Panc1 (cell line): Measurements from ENCODE around the gene DNAI2. TPM values are rescaled to one million over a fixed set of nuclear protein-coding genes. Genes with fewer than 3 reads are reported as not detected.

Experiments used
- ATAC-seq: fragments of 200-7000 bp; cut with Tn5 transposase; 2 replicates; pipeline ENCODE4 v1.9.1; 2020; ENCODE audit warnings: mild to moderate bottlenecking, moderate library complexity
- BruUV-seq: library from RNA; stranded (reverse); fragments of 400-500 nt; replicated peaks from 2 replicates; lab custom pipeline; 2021; lab: Mats Ljungman, UMichigan
- CTCF ChIA-PET: fragments of 300-600 bp; sonication (Branson Sonifier 250); formaldehyde crosslinking; loops from one replicate; lab custom pipeline; 2022; ENCODE audit warnings: antibody characterized with exemption; lab: Charles Lee
- POLR2A ChIA-PET: fragments of 300-600 bp; sonication (Branson Sonifier 250); formaldehyde crosslinking; loops from one replicate; lab custom pipeline; 2022; ENCODE audit warnings: antibody characterized with exemption; lab: Charles Lee
- DNase-seq: peaks from one replicate; pipeline ENCODE4 v3.0.0-alpha.2; 2010; ENCODE audit warnings: low read depth, low spot score
- H3K27ac ChIP-seq: 2 replicates; pipeline ENCODE4 v1.5.1; 2011; ENCODE audit warnings: mild to moderate bottlenecking, low read length, inconsistent platforms
- H3K27me3 ChIP-seq: fragments of 200-500 bp; sonication (Bioruptor generic); 2 replicates; pipeline ENCODE4 v1.6.0; 2014; ENCODE audit warnings: low read length, inconsistent platforms; ENCODE audit not compliant: control insufficient read depth, insufficient read depth
- H3K36me3 ChIP-seq: fragments of 200-500 bp; sonication (Bioruptor generic); 2 replicates; pipeline ENCODE4 v1.5.1; 2014; ENCODE audit warnings: inconsistent platforms, mild to moderate bottlenecking, low read length, moderate library complexity; ENCODE audit not compliant: control insufficient read depth, insufficient read depth
- H3K4me1 ChIP-seq: 2 replicates; pipeline ENCODE4 v1.5.1; 2011; ENCODE audit warnings: inconsistent platforms, mild to moderate bottlenecking, low read length, moderate library complexity; ENCODE audit not compliant: control insufficient read depth, insufficient read depth
- H3K4me3 ChIP-seq, 2 experiments: 2 replicates each; pipeline ENCODE4 v1.5.1; 2011 to 2012; ENCODE audit warnings: low read depth in 2 of 2, low read length in 2 of 2, mild to moderate bottlenecking in 2 of 2, inconsistent platforms in 1 of 2, moderate library complexity in 1 of 2
- H3K9me3 ChIP-seq: fragments of 200-500 bp; sonication (Bioruptor generic); 2 replicates; pipeline ENCODE4 v1.5.1; 2014; ENCODE audit warnings: low read depth, mild to moderate bottlenecking, inconsistent platforms, low read length, moderate library complexity; ENCODE audit not compliant: control insufficient read depth, insufficient read depth
- CTCF ChIP-seq: fragments of 450-650 bp; IDR thresholded peaks from 2 replicates; pipeline ENCODE4 v1.5.1; 2017; ENCODE audit warnings: mild to moderate bottlenecking
- POLR2AphosphoS5 ChIP-seq: IDR thresholded peaks from 2 replicates; pipeline ENCODE4 v1.6.1; 2012; ENCODE audit warnings: mild to moderate bottlenecking, low read depth, low read length, moderate library complexity
- REST ChIP-seq, 2 experiments: IDR thresholded peaks; 2 replicates each; pipeline ENCODE4 v1.6.1; 2011 to 2012; ENCODE audit warnings: low read depth in 2 of 2, control low read depth in 1 of 2, low read length in 1 of 2, mild to moderate bottlenecking in 1 of 2, moderate library complexity in 1 of 2; ENCODE audit not compliant: insufficient read depth in 1 of 2
- SIN3A ChIP-seq: IDR thresholded peaks from 2 replicates; pipeline ENCODE4 v1.6.1; 2012; ENCODE audit warnings: low read depth, mild to moderate bottlenecking, low read length, moderate library complexity, borderline replicate concordance; ENCODE audit not compliant: insufficient read depth
- TCF7L2 ChIP-seq: IDR thresholded peaks from 2 replicates; pipeline ENCODE4 v1.6.1; 2011; ENCODE audit warnings: mild to moderate bottlenecking, low read depth, low read length, inconsistent platforms
- in situ Hi-C: cut with HindIII; loops from 2 replicates; pipeline ENCODE4 v1.10.0; 2016; ENCODE audit warnings: low sequenced_read_pairs, low pct_unique_long_range_greater_than_20kb
- intact Hi-C: fragments of 100-400 bp; cut with micrococcal nuclease; formaldehyde crosslinking; loops from one replicate; pipeline ENCODE4 v1.10.0; 2022; ENCODE audit not compliant: unreplicated experiment
- total RNA-seq: library from RNA; stranded (reverse); gene quantifications from one replicate; pipeline ENCODE4 v1.2.1, GENCODE V29; 2021; ENCODE audit not compliant: unreplicated experiment

Gene DNAI2
- total RNA-seq, 1 experiment from 2014 or later, result not detected

GRCh38 chr17:74354561-74354960 lies 80.5 kb downstream of the DNAI2 start:
- DNase-seq (no peak), ATAC-seq (peak; percentile 41)
- BruUV-seq, result no TSS peak
- Histone ChIP-seq H3K27me3 (peaks cover 11% of the 10 kb centered on the region), H3K4me1 (no peaks in the 10 kb centered on the region; the same call in 1 of the 2 replicates), H3K36me3 (no peaks in the 10 kb centered on the region), H3K4me3 (no peak overlapping the region), H3K27ac (no peak overlapping the region), H3K9me3 (no peaks in the 10 kb centered on the region)
- CTCF ChIA-PET, result no interaction called here
- in situ Hi-C loops, result no loop called here
- intact Hi-C loops, result loop anchor here (5.0 kb wide), 1 partner anchor 47 kb away; no protein-coding TSS in a partner anchor
- POLR2A ChIA-PET, result interaction anchor here (0.6 kb wide), 1 partner anchor 136 kb away, joined by 5 read pairs; no protein-coding TSS in a partner anchor
- TF ChIP-seq REST (IDR thresholded peaks at IDR 0.05; ENCODE audit: insufficient read depth in 1 of 2, low read depth in 2 of 2, low read length in 1 of 2) (no peak), TCF7L2 (no peak), CTCF (no peak)

- DNase-seq (no peak), ATAC-seq (no peak)
- TF ChIP-seq SIN3A, result no peak
- TF ChIP-seq TCF7L2, result no peak
- TF ChIP-seq CTCF, result no peak
- no peak for TF ChIP-seq POLR2AphosphoS5
- TF ChIP-seq REST (IDR thresholded peaks at IDR 0.05; ENCODE audit: insufficient read depth in 1 of 2, low read depth in 2 of 2, low read length in 1 of 2), result no peak
- no peak overlapping the region for H3K27ac ChIP-seq
- H3K27me3 ChIP-seq, result peaks cover 11% of the 10 kb centered on the region
- in situ Hi-C loops (no loop called here), intact Hi-C loops (no loop called here)
- H3K9me3 ChIP-seq, result no peaks in the 10 kb centered on the region
- POLR2A ChIA-PET, result interaction anchor here (0.6 kb wide), 1 partner anchor 137 kb away, joined by 5 read pairs; no protein-coding TSS in a partner anchor
- H3K4me3 ChIP-seq, result no peak overlapping the region
- no peaks in the 10 kb centered on the region; the same call in 1 of the 2 replicates for H3K4me1 ChIP-seq
- CTCF ChIA-PET, result no interaction called here
- no peaks in the 10 kb centered on the region for H3K36me3 ChIP-seq
- no TSS peak for BruUV-seq
Measured at GRCh38 chr17:74355065-74355464, 81.0 kb downstream of the DNAI2 start.
